VCaP (cell line): ENCODE results near the gene RCSD1.

Experiments
- H3K27ac ChIP-seq: fragments of 450-650 bp; 2 replicates; pipeline ENCODE4 v1.5.1; 2017
- TF ChIP-seq, protein P1 (sequence below): fragments of 450-650 bp; conservative IDR thresholded peaks from 2 replicates; pipeline ENCODE4 v1.5.1; 2017; ENCODE audit warnings: mild to moderate bottlenecking, moderate library complexity

Gene RCSD1

DNA sequence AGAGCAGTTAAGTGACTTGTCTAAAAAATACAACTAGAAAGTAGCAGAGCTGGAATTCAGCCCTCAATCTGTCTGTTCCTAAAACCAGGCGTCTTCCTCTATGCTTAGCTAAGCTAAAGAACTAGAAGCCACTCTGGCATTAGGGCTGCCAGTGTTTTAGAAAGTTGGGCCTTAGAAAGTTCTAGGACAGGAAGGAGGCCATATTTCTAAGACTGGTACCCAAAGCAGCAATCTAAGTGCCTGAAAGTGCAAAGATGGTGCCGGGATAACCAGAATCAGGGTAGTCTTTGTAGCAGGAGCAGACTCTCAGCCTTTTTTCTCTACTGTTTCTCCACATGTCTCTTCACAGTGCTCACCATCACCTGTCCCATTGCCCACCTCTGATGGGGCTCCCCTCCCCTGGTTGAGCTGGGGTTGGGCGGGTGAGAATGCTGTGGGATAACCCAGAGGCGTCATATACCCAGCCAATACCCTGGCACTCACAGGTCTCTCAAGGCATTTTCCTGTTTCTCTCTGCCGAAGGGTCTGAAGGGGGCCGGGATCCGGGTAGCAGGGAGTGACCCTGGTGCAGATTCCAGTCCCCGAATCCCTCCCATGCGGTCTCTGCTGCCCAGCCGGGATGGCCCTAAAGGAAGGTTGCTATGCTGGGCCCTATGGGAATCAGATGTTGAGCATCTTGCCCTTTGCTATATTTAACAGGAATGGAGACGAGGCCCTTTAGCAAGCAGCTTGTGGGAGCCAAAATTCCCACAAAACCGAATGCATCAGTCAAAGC is 1.1 kb upstream of the RCSD1 start:
- H3K27ac ChIP-seq = no peak overlapping the region
- TF ChIP-seq, protein P1, sequence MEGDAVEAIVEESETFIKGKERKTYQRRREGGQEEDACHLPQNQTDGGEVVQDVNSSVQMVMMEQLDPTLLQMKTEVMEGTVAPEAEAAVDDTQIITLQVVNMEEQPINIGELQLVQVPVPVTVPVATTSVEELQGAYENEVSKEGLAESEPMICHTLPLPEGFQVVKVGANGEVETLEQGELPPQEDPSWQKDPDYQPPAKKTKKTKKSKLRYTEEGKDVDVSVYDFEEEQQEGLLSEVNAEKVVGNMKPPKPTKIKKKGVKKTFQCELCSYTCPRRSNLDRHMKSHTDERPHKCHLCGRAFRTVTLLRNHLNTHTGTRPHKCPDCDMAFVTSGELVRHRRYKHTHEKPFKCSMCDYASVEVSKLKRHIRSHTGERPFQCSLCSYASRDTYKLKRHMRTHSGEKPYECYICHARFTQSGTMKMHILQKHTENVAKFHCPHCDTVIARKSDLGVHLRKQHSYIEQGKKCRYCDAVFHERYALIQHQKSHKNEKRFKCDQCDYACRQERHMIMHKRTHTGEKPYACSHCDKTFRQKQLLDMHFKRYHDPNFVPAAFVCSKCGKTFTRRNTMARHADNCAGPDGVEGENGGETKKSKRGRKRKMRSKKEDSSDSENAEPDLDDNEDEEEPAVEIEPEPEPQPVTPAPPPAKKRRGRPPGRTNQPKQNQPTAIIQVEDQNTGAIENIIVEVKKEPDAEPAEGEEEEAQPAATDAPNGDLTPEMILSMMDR = no peak

DNA sequence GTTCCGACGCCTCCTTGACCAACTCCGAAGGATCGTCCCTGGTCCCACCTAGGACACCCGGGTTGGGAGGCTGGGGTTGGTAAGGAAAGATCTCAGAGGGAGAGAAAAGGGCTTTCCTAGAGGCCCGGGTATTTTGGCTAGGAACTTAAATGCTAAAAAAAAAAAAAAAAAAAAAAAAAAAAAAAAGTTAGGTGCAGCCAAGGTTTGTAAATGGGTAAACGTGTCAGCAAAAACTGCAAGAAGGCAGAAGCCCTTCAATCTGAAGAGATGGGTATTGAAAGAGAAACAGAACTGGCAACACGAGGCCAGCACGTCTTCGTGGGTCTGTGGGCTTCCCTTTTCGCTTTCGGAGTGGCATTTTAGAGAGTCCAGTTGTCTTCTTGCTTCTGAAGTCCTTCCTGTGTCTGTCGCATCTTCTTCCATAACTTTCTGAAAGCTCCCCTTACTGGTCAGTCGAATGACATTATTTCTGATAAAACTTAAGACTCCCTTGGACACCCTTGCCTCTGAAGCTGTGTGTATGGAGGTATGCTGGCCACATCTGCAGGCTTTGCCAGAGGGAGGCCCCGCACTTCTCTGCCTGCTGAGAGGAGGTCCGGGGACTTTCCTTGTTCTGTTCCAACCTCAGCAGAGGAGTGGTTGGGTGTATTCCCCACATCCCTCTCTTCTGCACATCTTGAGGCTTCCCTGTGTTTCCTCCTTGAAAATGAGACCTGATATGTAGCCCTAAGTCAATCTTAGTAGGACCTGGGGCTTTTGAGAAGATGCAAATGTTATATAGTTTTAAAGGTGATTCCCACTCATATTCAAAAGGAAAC is 745 bp downstream of the RCSD1 start:
- no peak overlapping the region for H3K27ac ChIP-seq

DNA sequence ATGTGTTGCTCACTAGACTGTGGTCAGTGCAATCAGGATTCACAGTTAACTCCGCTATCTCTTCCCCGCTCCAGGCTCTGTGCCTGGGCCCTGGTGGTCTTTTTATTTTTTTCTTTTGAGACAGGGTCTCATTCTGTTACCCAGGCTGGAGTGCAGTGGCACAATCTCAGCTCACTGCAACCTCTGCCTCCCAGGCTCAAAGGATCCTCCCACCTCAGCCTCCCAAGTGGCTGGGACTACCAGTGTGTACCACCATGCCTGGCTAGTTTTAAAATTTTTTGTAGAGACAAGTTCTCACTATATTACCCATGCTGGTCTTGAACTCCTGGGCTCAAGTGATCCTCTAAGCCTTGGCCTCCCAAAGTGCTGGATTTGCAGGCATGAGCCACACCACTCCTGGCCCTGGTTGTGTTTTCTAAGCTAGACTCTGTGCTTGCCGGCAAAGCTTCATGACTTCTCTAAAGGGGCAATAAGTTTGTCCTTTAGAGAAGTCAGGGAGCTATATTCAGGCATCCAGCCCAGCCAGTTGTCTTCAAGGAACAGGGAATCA is 1.4 kb downstream of the RCSD1 start:
- no peak overlapping the region for H3K27ac ChIP-seq
- TF ChIP-seq, protein P1 = no peak

More for the DNA sequence above, 745 bp downstream of the RCSD1 start:
- TF ChIP-seq, protein P1 = no peak

DNA sequence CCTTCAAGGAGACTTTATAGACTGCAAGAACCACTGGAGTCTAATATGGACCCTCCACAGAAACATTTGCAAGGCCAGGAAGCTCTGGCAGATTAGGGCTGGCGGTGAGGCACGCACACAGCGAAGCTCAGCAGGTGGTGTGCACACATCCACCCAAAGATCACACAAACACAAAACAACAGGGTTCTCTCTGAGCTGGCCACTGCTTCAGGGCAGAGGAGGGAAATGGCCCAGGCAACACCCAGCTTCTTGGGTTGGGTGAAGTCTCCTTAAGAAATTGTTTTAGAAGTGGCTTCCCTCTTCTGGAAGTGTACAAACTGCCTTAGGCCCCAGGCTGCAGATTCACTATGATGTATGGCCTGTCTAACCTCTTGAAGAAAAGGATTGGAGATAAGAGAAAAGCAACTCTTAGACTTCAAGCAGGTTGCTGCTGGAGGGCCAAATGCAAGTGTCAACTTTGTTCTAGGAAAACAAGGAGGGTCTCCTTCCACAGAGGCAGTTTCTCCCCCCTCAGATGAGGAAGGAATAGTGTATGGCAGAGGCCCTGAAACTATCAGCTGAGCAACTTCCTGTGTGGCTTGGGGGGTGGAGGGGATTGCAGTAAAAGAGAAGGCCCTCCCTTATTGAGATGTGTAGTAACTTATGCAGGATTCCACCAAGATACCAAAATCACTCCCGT is 2.0 kb downstream of the RCSD1 start:
- TF ChIP-seq, protein P1 = no peak
- H3K27ac ChIP-seq = no peak overlapping the region

DNA sequence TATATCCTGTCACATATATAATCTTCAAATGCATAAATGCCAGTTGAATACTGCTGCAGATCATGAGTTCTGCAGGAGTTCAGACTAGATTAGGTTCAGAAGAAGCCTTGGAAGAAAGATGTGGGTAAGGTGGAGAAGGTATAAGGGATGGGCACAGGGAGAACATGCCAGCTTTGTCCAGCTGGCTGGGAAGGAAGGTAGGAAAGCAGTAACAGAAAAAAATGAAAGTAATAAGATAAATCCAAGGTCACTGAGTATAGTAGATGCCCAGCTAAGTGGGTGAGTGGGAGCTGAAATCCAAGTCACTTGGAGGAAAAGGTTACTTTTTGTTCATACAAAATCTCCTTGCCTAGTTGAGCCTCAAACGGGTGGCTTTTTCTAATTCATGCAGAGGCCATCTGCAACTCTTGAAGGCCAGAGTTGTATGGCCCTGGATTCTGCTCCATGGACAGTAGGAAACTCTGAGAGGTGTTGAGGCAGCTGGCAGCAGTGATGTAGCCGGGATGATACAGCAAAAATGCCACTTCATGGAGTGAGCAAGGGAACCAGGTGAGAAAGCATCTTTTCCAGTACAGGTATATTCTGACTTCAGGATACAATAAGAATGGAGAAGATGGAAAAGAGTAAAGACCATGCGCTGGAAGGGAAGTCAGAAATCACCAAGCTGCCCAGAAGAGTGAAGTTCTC is 3.4 kb downstream of the RCSD1 start:
- H3K27ac ChIP-seq = no peak overlapping the region

DNA sequence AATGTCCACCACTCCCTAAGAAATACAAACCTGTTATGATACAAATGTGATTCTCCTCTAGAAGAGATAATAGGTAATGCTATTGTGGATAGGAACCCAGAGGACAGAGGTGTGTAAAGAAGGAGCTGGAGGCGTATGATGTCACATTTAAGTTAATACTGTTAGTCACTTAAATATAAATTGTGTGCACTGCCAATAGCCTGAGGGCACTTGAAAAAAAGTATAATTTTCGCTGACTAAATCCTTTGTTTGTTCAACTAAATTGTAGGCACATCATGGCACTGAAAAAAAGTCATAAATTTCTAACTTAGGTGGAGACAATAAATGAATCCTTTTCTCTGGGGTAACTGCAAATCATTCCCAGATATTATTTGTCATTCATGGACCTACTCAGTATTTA is 4.4 kb downstream of the RCSD1 start:
- TF ChIP-seq, protein P1 = no peak
- no peak overlapping the region for H3K27ac ChIP-seq

More for the DNA sequence above, 3.4 kb downstream of the RCSD1 start:
- TF ChIP-seq, protein P1 = no peak
